GM19438 (cell line): ENCODE results near the gene CAMTA1.

ENCODE experiments used
- ATAC-seq: cut with Tn5 transposase; IDR thresholded peaks from one replicate; pipeline ENCODE4 v1.9.1; 2021; ENCODE audit warnings: low read depth; ENCODE audit not compliant: unreplicated experiment

CAMTA1 gene

GRCh38 chr1:7219031-7219430 lies 433.8 kb downstream of the CAMTA1 start:
- ATAC-seq, result no peak

GRCh38 chr1:7220007-7220406 lies 434.8 kb downstream of the CAMTA1 start:
- ATAC-seq, result no peak

- no peak for ATAC-seq
Measured at GRCh38 chr1:7220712-7221252, 435.5 kb downstream of the CAMTA1 start.

- no peak for ATAC-seq
Measured at GRCh38 chr1:7221826-7222694, 436.8 kb downstream of the CAMTA1 start.

GRCh38 chr1:7222695-7223015 lies 437.4 kb downstream of the CAMTA1 start:
- ATAC-seq, result no peak

- no peak for ATAC-seq
Measured at GRCh38 chr1:7223334-7224080, 438.3 kb downstream of the CAMTA1 start.

- ATAC-seq, result no peak
Measured at GRCh38 chr1:7224081-7224534, 438.9 kb downstream of the CAMTA1 start.

GRCh38 chr1:7224644-7225043 lies 439.4 kb downstream of the CAMTA1 start:
- ATAC-seq, result no peak

- no peak for ATAC-seq
Measured at GRCh38 chr1:7225711-7226505, 440.7 kb downstream of the CAMTA1 start.

GRCh38 chr1:7227654-7228053 lies 442.4 kb downstream of the CAMTA1 start:
- no peak for ATAC-seq

GRCh38 chr1:7228252-7228961 lies 443.2 kb downstream of the CAMTA1 start:
- no peak for ATAC-seq

GRCh38 chr1:7229186-7229585 lies 443.9 kb downstream of the CAMTA1 start:
- no peak for ATAC-seq

GRCh38 chr1:7229696-7230631 lies 444.7 kb downstream of the CAMTA1 start:
- no peak for ATAC-seq

- ATAC-seq, result no peak
Measured at GRCh38 chr1:7232441-7233236, 447.4 kb downstream of the CAMTA1 start.

- ATAC-seq, result no peak
Measured at GRCh38 chr1:7233237-7233540, 447.9 kb downstream of the CAMTA1 start.

- no peak for ATAC-seq
Measured at GRCh38 chr1:7233646-7234470, 448.6 kb downstream of the CAMTA1 start.

- no peak for ATAC-seq
Measured at GRCh38 chr1:7234471-7234755, 449.2 kb downstream of the CAMTA1 start.
